HG02943 (cell line): ENCODE results near the gene MLXIPL.
"Not testable (repeated sequence)": the region's sequence is repeated elsewhere in the genome, so short reads cannot be mapped to it uniquely, and the experiment has no call there.

Experiments used
- ATAC-seq: cut with Tn5 transposase; IDR thresholded peaks from one replicate; pipeline ENCODE4 v1.9.1; 2021; ENCODE audit warnings: mild to moderate bottlenecking, low read depth, moderate library complexity; ENCODE audit not compliant: unreplicated experiment

The MLXIPL gene

GRCh38 chr7:73615886-73616285 lies 8.4 kb downstream of the MLXIPL start:
- ATAC-seq = no peak

- ATAC-seq = not testable (repeated sequence)
Measured at GRCh38 chr7:73614937-73615336, 9.4 kb downstream of the MLXIPL start.

- no peak for ATAC-seq
Measured at GRCh38 chr7:73613954-73614735, 10.2 kb downstream of the MLXIPL start.

- ATAC-seq = no peak
Measured at GRCh38 chr7:73612598-73613269, 11.6 kb downstream of the MLXIPL start.

GRCh38 chr7:73611017-73611555 lies 13.2 kb downstream of the MLXIPL start:
- ATAC-seq = no peak

GRCh38 chr7:73610105-73610504 lies 14.2 kb downstream of the MLXIPL start:
- no peak for ATAC-seq

- not testable (repeated sequence) for ATAC-seq
Measured at GRCh38 chr7:73607692-73607983, 16.7 kb downstream of the MLXIPL start.

- no peak for ATAC-seq
Measured at GRCh38 chr7:73606801-73607691, 17.3 kb downstream of the MLXIPL start.

GRCh38 chr7:73605601-73606220 lies 18.6 kb downstream of the MLXIPL start:
- ATAC-seq = no peak

- ATAC-seq = no peak
Measured at GRCh38 chr7:73602721-73603651, 21.3 kb downstream of the MLXIPL start.

- no peak for ATAC-seq
Measured at GRCh38 chr7:73599916-73600315, 24.4 kb downstream of the MLXIPL start.

- ATAC-seq = no peak
Measured at GRCh38 chr7:73599151-73599882, 25.0 kb downstream of the MLXIPL start.

GRCh38 chr7:73597978-73598782 lies 26.1 kb downstream of the MLXIPL start:
- ATAC-seq = no peak

GRCh38 chr7:73596191-73597065 lies 27.9 kb downstream of the MLXIPL start:
- ATAC-seq = no peak

GRCh38 chr7:73595358-73595757 lies 29.0 kb downstream of the MLXIPL start:
- no peak for ATAC-seq

GRCh38 chr7:73593207-73594045 lies 30.9 kb downstream of the MLXIPL start:
- no peak for ATAC-seq
